NCI-H748 (cell line): Measurements from ENCODE around the gene DCAF15.

Experiments
- DNase-seq: peaks from one replicate; lab custom pipeline; 2025; ENCODE audit not compliant: unreplicated experiment; lab: John Stamatoyannopoulos, UW

The DCAF15 gene

GRCh38 chr19:13930402-13930801 lies 21.9 kb upstream of the DCAF15 start:
- no peak for DNase-seq

DNA sequence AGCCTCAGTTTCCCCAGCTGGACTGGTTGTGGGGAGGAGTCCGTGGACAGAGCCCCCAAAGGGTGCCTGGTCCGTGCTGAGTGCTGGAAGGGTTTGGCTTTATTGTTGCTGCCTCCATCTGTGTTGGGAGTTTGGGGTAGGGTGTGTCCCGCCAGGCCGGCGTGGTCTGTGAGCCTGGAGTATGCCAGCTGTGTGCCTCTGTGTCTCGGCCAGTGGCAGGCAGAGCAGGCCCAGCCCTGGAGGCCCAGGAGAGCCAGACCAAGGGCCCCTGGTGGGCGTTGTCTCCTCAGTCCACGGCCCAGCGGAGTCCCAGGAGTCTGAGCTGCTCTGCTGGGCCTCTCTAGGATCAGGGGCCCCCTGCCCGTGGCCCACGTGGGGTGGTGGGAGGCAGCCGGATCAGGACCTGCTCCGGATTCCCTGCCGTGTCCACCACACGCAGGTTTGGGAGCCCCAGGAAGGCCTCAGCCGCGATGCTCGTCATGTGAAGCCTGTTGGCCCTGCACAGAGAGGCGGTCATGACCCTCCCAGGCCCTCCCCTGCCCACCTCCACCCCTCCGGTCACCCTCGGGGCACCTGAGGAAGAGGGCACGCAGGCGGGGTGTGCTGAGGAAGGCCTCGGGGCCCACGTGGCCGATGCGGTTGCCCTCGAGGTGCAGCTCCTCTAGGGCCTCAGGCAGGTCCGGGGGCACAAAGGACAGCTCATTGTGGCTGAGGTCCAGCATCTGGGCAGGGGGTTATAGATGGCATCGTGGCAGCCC lies 20.7 kb upstream of the DCAF15 start:
- no peak for DNase-seq

- DNase-seq, result no peak
These were observed 20.1 kb upstream of the DCAF15 start for GRCh38 chr19:13932149-13932637.

DNA sequence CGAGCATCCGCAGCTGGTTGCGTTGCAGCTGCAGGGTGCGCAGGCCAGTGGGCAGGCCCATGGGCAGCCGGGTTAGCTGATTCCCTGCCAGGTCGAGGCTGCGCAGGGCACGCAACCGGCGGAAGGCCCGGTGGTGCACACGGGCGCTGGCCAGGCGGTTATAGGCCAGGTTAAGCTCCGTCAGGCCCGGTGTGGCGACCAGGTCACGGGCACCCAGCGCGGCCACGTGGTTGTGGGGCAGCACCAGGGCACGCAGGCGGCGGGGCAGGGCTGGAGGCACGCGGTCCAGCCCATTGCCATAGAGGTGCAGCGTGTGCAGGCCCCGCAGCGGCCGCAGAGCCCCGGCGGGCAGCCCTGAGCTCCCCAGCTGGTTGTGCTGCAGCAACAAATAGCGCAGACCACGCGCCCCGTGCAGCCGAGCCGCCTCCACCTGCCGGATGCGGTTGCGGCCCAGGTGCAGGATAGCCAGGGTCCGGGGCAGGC lies 19.4 kb upstream of the DCAF15 start:
- peak; percentile 3 for DNase-seq

DNA sequence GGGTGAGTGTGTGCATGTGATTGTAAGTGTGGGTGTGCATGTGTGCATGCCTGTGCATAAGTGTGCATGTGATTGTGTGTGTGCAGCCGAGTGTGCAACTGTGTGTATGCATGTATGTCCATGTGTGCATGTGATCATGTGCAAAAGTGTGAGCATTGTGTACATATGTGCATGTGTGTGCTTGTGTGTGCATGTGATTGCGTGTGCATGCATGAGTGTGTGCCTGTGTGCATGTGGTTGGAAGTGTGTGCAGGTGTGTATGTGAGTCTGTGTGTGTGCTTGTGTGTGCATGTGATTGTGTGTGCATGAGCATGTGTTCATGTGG lies 17.6 kb upstream of the DCAF15 start:
- no peak for DNase-seq

DNA sequence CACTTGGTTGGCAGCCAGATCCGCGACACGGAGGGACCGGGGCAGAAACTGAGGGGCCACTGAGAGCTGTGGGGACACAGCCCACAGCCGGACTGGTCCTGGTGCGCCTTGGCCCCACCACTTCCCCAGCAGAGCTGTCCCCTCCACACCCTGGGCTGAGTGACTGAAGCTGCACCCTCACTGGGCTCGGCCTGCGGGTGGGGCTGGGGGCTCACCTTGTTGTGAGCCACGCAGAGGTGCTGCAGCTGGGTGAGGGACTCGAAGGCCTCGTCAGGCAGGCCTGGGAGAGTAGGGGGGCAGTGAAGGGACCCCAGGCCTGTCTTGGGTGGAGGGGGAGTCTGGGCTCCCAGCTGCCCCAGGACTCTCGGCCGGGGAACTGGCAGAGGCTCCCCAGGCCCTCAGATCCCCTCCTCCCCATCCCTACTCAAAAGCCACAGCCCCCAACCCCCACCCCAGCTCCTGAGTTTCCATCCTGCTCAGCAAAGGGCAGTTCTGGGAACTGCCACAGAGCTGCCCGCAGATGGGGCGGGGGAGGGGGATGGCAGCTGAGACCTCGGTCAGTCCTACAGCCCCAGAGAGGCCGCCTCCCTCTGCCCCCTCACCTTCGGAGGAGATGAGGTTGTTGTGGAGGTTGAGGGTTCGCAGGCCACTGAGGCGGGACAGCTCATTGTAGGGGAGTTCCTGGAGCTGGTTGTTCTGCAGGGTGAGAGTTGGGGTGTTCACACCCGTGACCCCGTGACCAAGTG lies 16.4 kb upstream of the DCAF15 start:
- DNase-seq, result no peak

GRCh38 chr19:13937479-13938300 lies 14.6 kb upstream of the DCAF15 start:
- no peak for DNase-seq

DNA sequence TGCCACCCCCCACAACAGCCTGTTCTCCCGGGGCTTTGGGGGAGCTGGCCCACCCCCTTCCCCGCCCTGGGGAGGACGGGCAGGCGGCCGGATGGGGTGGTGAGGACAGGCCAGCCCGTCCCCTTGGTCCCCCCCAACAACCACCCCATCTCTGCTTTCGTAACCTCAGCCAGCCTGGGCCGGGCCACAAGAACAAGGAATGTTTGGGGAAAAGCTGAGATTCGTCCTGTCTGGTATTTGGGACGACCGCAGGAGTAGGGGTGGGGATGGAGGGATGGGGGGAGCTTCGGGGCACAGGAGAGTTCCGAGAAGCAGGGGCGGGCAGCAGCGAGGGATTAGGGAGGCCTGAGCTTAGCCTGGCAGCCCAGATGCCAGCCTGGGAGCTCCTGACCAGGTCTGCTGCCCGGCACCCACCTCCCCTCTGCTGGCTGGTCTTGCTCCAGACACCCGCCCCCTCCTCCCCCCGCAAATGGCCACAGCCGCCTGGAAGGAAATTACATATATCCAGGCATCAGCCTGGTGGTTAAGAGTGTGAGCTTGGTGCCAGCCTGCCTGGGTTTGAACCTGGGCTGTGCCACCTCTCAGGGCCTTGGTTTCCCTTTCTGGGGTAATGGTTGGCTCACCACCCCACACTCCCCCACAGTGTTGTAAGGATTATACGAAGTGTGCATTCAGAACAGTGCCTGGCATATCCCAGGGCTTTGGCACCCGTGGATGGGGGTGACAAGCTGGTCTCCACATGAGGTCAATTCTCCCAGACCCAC lies 13.8 kb upstream of the DCAF15 start, which contains the start of gene PODNL1:
PODNL1 (minus strand) TSS at position 117 of the 764 bp plus-strand sequence. CDS start 236 bp downstream, outside the sequence.
- DNase-seq, result no peak

GRCh38 chr19:13942023-13942684 lies 10.2 kb upstream of the DCAF15 start:
- no peak for DNase-seq

GRCh38 chr19:13946414-13946813 lies 5.9 kb upstream of the DCAF15 start:
- DNase-seq, result no peak

GRCh38 chr19:13951043-13951442 lies 1.3 kb upstream of the DCAF15 start:
- no peak for DNase-seq

DNA sequence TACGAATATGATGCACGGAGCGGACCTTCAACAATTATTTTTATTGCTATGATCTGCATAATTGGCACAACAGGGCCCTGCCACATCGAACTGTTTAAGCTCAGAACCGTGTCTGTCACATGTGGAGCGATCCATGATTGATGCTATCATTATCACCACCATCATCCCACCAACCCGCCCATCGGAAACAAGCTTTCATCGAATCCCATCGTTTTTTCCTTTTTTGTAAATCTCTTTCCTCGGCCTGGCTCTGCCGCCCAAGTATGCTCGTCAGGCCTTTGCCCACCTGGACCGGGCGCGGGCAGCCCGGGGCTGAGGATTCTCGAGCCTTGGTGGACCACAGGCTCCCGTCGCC lies 533 bp upstream of the DCAF15 start:
- DNase-seq, result no peak

DNA sequence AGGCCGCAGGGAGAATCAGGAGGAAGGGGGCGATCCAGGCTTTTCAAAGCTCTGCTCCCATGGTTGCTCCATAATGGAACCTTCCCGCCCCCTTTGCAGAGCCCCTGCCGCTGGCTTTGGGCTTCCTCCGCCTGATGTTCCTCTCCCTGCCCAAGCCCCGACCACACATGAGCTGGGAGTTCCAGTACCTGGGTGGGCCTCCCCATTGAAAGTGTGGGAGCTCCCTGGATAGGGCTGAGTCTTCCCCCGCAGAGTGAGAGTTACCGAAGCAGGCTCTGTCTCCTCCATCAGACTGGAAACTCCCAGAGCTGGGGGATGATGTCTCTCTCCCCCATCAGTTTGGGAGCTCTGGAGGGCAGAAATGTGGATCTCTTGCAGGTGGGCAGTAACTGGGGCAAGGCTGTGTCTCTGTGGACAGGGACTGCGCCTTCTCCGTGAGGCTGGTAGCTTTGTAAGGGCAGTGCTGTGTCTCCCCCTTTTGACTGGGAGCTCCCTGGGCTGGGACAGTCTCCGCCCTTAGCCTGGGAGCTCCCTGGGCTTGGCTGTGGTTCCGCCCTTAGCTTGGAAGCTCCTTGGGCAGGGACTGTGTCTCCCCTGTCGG lies 722 bp downstream of the DCAF15 start:
- no peak for DNase-seq

DNA sequence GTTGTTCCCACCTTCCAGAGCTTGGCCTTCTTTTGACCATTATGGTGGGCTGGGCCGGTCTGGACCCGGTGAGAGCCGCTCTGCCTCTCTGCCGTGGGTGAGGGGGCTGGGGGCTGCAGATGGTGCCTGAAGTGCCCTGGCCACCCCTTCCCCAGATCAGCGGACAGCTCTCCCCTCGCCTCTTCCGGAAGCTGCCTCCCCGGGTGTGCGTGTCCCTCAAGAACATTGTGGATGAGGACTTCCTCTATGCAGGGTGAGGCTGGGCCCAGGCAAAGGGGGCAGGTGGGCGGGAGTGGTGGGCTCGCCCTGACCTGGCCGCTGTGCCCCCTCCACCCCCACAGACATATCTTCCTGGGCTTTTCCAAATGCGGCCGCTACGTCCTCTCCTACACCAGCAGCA lies 1.9 kb downstream of the DCAF15 start:
- DNase-seq, result no peak

- no peak for DNase-seq
These were observed 3.5 kb downstream of the DCAF15 start for GRCh38 chr19:13955662-13956364.

- DNase-seq, result no peak
These were observed 4.0 kb downstream of the DCAF15 start for GRCh38 chr19:13956365-13956744.

- no peak for DNase-seq
These were observed 4.7 kb downstream of the DCAF15 start for GRCh38 chr19:13957051-13957450.

- DNase-seq, result no peak
These were observed 5.7 kb downstream of the DCAF15 start for GRCh38 chr19:13958043-13958442.
